ENCODE data around the gene TRAF1. TPM values are rescaled to one million over a fixed set of nuclear protein-coding genes. Genes with fewer than 3 reads are reported as not detected.

Gene TRAF1
- total and polyA plus RNA-seq, 11 donors = 0.93 to 7.8 (median 1.8) TPM

DNA sequence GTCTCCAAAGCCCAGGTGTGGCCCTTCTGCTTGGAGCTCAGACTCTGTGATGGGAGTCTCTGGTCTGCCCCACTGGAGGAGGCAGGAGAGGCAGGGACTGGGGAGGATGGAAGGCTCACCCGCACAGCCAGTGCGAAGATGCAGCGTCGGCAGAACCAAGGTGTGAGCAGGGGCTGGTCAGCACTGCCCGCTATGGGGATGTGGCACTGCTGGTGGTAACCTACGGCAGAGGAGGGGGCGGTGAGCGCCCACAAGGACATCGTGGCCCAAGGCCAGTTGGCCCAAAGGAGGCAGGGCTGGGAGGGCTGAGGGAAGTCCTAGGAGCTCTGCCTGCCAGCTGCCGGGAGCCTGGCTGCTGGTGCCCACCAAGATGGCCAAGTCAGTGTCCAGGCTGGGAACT lies 56.9 kb downstream of the TRAF1 start:
- H3K4me1 ChIP-seq = peaks cover 0 to 20% (median 2%) of the 10 kb centered on the region in 12 donors
- H3K9me3 ChIP-seq = no peaks in the 10 kb centered on the region
- ATAC-seq = no peak
- intact Hi-C loops (cut with DNase I) = loop anchor here in 5 of 10 donors (1.0 to 10.0 kb wide), 8 partner anchors 27 to 195 kb away; partner anchors contain the start of genes FBXW2 (in 1 of the 5), MEGF9 (in 1 of the 5) and PSMD5 (in 1 of the 5)
- H3K36me3 ChIP-seq = peaks cover 0 to 52% (median 11%) of the 10 kb centered on the region in 9 donors
- 87 to 96% (median 90%) methylated on average over 6 to 10 of the region's 10 CpGs for WGBS, 4 donors
- no peaks in the 10 kb centered on the region for H3K27me3 ChIP-seq
- peak overlapping the region in 7 of 12 donors; percentile 82 to 93 (median 86) for H3K27ac ChIP-seq
- no peak for DNase-seq
- TF ChIP-seq, protein P1, sequence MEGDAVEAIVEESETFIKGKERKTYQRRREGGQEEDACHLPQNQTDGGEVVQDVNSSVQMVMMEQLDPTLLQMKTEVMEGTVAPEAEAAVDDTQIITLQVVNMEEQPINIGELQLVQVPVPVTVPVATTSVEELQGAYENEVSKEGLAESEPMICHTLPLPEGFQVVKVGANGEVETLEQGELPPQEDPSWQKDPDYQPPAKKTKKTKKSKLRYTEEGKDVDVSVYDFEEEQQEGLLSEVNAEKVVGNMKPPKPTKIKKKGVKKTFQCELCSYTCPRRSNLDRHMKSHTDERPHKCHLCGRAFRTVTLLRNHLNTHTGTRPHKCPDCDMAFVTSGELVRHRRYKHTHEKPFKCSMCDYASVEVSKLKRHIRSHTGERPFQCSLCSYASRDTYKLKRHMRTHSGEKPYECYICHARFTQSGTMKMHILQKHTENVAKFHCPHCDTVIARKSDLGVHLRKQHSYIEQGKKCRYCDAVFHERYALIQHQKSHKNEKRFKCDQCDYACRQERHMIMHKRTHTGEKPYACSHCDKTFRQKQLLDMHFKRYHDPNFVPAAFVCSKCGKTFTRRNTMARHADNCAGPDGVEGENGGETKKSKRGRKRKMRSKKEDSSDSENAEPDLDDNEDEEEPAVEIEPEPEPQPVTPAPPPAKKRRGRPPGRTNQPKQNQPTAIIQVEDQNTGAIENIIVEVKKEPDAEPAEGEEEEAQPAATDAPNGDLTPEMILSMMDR (IDR thresholded peaks at IDR 0.05) = no peak
- TF ChIP-seq POLR2A (IDR thresholded peaks at IDR 0.05) = no peak
- H3K4me3 ChIP-seq = peak overlapping the region in 1 of 12 donors; percentile 63

DNA sequence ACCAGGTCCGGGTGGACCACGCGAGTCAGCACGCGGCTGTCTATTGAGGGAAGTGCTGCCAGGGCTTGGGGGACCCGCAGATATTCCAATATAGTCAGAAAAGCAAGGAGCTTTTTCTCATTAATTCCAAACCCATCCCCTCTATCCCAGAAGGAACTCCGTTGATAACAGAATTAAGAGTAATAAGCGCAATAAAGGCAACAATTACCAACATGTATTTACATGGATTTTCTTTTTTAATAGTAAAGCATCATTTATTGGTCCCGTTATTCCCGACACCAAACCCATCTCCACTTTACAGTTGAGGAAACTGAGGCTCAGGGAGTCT lies 57.3 kb downstream of the TRAF1 start:
- no peaks in the 10 kb centered on the region for H3K9me3 ChIP-seq
- no peaks in the 10 kb centered on the region for H3K27me3 ChIP-seq
- H3K4me1 ChIP-seq = peaks cover 0 to 20% (median 2%) of the 10 kb centered on the region in 12 donors
- 39 to 47% (median 43%) methylated on average over 10 of the region's 10 CpGs for WGBS, 4 donors
- ATAC-seq (no peak), DNase-seq (no peak)
- H3K36me3 ChIP-seq = peaks cover 0 to 54% (median 14%) of the 10 kb centered on the region in 9 donors
- peak overlapping the region; percentile 8 to 93 (median 84) for H3K27ac ChIP-seq
- H3K4me3 ChIP-seq = peak overlapping the region; percentile 26 to 87 (median 58)
- intact Hi-C loops (cut with DNase I) = loop anchor here in 4 of 10 donors (1.0 to 2.0 kb wide), 5 partner anchors 27 to 76 kb away; partner anchors contain the start of genes FBXW2 (in 1 of the 4) and PSMD5 (in 1 of the 4)
- TF ChIP-seq POLR2A (IDR thresholded peaks at IDR 0.05) = no peak
- TF ChIP-seq, protein P1 (IDR thresholded peaks at IDR 0.05) = peak in 1 of 12 donors; percentile 2

DNA sequence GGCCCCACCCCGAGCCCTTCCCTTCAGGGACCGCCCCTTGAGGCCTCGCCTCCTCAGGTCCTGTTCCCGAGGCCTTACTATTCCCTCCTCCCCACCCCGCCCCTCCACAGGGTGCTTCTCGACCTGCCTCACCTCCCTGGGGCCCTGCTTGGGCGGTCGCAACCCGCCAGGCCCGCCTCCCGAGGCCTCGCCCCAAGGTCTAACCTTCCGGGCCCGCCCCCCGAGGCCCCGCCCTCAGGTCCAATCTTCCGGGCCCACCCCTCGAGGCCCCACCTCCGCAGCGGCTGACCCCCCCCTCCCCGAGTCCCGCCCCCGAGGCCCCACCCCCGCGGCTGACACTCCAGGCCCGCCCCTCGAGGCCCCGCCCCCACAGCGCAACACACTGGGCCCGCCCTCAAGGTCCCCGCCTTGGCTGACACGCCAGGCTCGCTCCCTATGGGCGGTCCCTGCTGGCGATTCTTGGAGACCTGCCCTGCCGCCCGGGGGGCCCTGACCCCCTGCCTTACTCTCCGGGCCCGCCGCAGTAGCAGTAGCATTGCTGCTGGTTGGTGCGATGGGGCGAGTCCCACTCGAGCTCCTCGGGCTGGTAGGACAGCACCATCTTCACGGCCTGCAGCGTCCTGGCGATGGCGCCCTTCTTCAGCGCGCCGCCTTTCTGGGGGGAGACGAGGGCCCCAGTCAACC lies 57.8 kb downstream of the TRAF1 start:
- Histone ChIP-seq H3K36me3 (peaks cover 0 to 54% (median 17%) of the 10 kb centered on the region in 9 donors), H3K4me1 (peaks cover 0 to 20% (median 2%) of the 10 kb centered on the region in 12 donors), H3K9me3 (no peaks in the 10 kb centered on the region), H3K27me3 (no peaks in the 10 kb centered on the region), H3K4me3 (peak overlapping the region; percentile 26 to 87 (median 58)), H3K27ac (peak overlapping the region; percentile 69 to 93 (median 84))
- peak; percentile 88 to 97 (median 95) for ATAC-seq
- TF ChIP-seq, protein P1 (IDR thresholded peaks at IDR 0.05) = peak in 9 of 12 donors; percentile 28 to 76 (median 44)
- no peak for TF ChIP-seq POLR2A (IDR thresholded peaks at IDR 0.05)
- WGBS, 4 donors = 14 to 34% (median 25%) methylated on average over 5 to 52 of the region's 52 CpGs
- peak; percentile 95 to 97 (median 96) for DNase-seq
- intact Hi-C loops (cut with DNase I) = loop anchor here in 4 of 10 donors (1.0 to 2.0 kb wide), 6 partner anchors 26 to 76 kb away; partner anchors contain the start of genes FBXW2 (in 1 of the 4) and PSMD5 (in 1 of the 4)

DNA sequence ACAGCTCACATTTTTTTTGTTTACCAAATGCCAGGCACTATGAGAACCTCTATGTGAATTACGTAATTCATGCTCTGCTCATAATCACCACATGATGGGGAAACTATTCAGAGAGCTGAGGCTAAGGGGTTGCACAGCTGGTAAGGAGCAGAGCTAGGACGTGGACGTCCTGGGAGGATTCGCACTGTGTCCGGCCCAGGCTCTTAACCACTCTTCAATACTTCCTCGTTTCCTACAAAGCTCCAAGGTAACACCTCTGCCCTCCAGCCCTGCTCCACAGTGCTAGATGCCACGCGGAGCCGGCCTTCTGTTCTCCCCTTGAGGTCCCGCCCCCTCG lies 58.3 kb downstream of the TRAF1 start:
- Histone ChIP-seq H3K36me3 (peaks cover 0 to 55% (median 16%) of the 10 kb centered on the region in 9 donors), H3K4me1 (peaks cover 0 to 20% (median 2%) of the 10 kb centered on the region in 12 donors), H3K4me3 (peak overlapping the region; percentile 17 to 87 (median 58)), H3K27me3 (no peaks in the 10 kb centered on the region), H3K27ac (peak overlapping the region; percentile 69 to 93 (median 84)), H3K9me3 (no peaks in the 10 kb centered on the region)
- no peak for TF ChIP-seq POLR2A (IDR thresholded peaks at IDR 0.05)
- TF ChIP-seq, protein P1 (IDR thresholded peaks at IDR 0.05) = no peak
- no peak for DNase-seq
- no peak for ATAC-seq
- WGBS, 4 donors = 26 to 45% (median 28%) methylated on average over 10 to 11 of the region's 11 CpGs
- intact Hi-C loops (cut with DNase I) = loop anchor here in 4 of 10 donors (1.0 to 2.0 kb wide), 4 partner anchors 25 to 68 kb away; partner anchors contain the start of gene PSMD5 (in 1 of the 4)
